ENCODE results near the gene SLC44A4. TPM values are rescaled to one million over a fixed set of nuclear protein-coding genes. Genes with fewer than 3 reads are reported as not detected.
A peak's percentile ranks its signal among the peaks of the same experiment; 100 is the strongest.

SLC44A4 gene
- total and polyA plus RNA-seq, 9 of the 15 experiments (the other 6 are each of a cell fraction or from before 2014, with no cell fraction given), result 7.9 to 18.6 (median 11.2) TPM

GRCh38 chr6:31877125-31877650 lies 1.6 kb downstream of the SLC44A4 start:
- ATAC-seq (peak; percentile 9; the same call in 2 of the 3 replicates), DNase-seq (ENCODE audit: extremely low read depth in 1 of 4, low spot score in 3 of 4) (no peak), FAIRE-seq (no peak)
- H3K27me3 ChIP-seq (ENCODE audit: control insufficient read depth in 2 of 2, insufficient read depth in 2 of 2, low read length in 2 of 2), result no peaks in the 10 kb centered on the region
- peak overlapping the region in 1 of 2 experiments; percentile 80; a peak in 2 of 4 replicates for H3K9ac ChIP-seq (ENCODE audit: insufficient read depth in 1 of 2, low read depth in 2 of 2, low read length in 2 of 2)
- WGBS (ENCODE audit: insufficient coverage, low coverage, missing lambda C conversion rate), result 63% methylated on average over 3 of the region's 3 CpGs
- ChIA-PET CTCF (ENCODE audit: low intra/inter-chr PET ratio) (no interaction called here), POLR2A (interaction anchor here (3.2 kb wide), 1 partner anchor 13 kb away, joined by 42 read pairs; the partner anchor contains the start of gene NEU1)
- no peak overlapping the region for H3K4me2 ChIP-seq (ENCODE audit: insufficient read depth, low read length)
- no peak overlapping the region for H3K4me3 ChIP-seq
- H4K20me1 ChIP-seq (replicated peaks; ENCODE audit: control insufficient read depth, insufficient read depth, low read length), result no peaks in the 10 kb centered on the region
- TF ChIP-seq KLF16 (IDR thresholded peaks at IDR 0.05) (no peak), HDAC3 (IDR thresholded peaks at IDR 0.05; ENCODE audit: borderline replicate concordance, partially characterized antibody) (no peak), ARID3B (CRISPR knock-in tag; IDR thresholded peaks at IDR 0.05; ENCODE audit: borderline replicate concordance) (no peak), ZC3H4 (CRISPR knock-in tag; IDR thresholded peaks at IDR 0.05; ENCODE audit: borderline replicate concordance) (no peak), GMEB1 (CRISPR knock-in tag; IDR thresholded peaks at IDR 0.05) (no peak), FOSL1 (tag; conservative IDR thresholded peaks at IDR 0.05) (no peak), ELF1 (tag; IDR thresholded peaks at IDR 0.05) (no peak), PTBP1 (IDR thresholded peaks at IDR 0.05; ENCODE audit: low read depth, low read length) (no peak), CBX3 (IDR thresholded peaks at IDR 0.05; ENCODE audit: borderline replicate concordance in 1 of 2, low read length in 2 of 2) (no peak)
- H3K9me3 ChIP-seq (replicated peaks; ENCODE audit: control insufficient read depth, insufficient read depth, low read depth, low read length), result no peaks in the 10 kb centered on the region
- peaks cover 25% of the 10 kb centered on the region; the same call in 2 of the 3 replicates for H3K36me3 ChIP-seq (ENCODE audit: control insufficient read depth, insufficient read depth, low read length)
- no TSS peak for BruUV-seq (replicated peaks)
- H3K9me1 ChIP-seq (ENCODE audit: control insufficient read depth, insufficient read depth, low read length), result no peaks in the 10 kb centered on the region
- intact Hi-C loops (cut with micrococcal nuclease), result no loop called here
- peak overlapping the region; percentile 71; the same call in 1 of the 2 replicates for H2AFZ ChIP-seq (ENCODE audit: low read depth, low read length)
- in situ Hi-C loops (cut with MboI), result no loop called here
- peaks cover 0 to 26% of the 10 kb centered on the region in 2 experiments; a peak in 3 of 5 replicates for H3K4me1 ChIP-seq (replicated peaks in 1 of 2; ENCODE audit: control insufficient read depth in 2 of 2, insufficient read depth in 2 of 2, low read length in 2 of 2)
- no peak overlapping the region for H3K27ac ChIP-seq (ENCODE audit: extremely low read depth, low read depth, low read length)
- no peaks in the 10 kb centered on the region for H3K79me2 ChIP-seq (ENCODE audit: control insufficient read depth, insufficient read depth, low read length)
